ENCODE measurements around the gene IRF1.

- TF ChIP-seq CTCF (conservative IDR thresholded peaks at IDR 0.05 in 1 of 2, IDR thresholded peaks at IDR 0.05 in 1 of 2; ENCODE audit: extremely low read depth in 1 of 2, insufficient read depth in 1 of 2, low read depth in 1 of 2, low read length in 2 of 2) = no peak
- no peak for TF ChIP-seq EZH2 (IDR thresholded peaks at IDR 0.05; ENCODE audit: borderline replicate concordance, low read length)
Observed at GRCh38 chr5:132480042-132480441, 10.5 kb downstream of the IRF1 start.
